Activated CD8-positive, alpha-beta memory T cell treated with anti-CD3 and anti-CD28 coated beads for 48 hours (primary cell): Measurements from ENCODE around the gene ATG9A.
A peak's percentile ranks its signal among the peaks of the same experiment; 100 is the strongest.

Experiments used
- DNase-seq, 3 experiments: peaks; one replicate each; pipeline ENCODE4 v3.0.0-alpha.2; 2020; ENCODE audit warnings: low read depth in 2 of 3, low spot score in 2 of 3

The ATG9A gene

GRCh38 chr2:219252900-219253752 is 23.7 kb upstream of the ATG9A start, which contains the start of gene TUBA4B:
Gene TUBA4B, plus strand, starts transcription at chr2:219253243. Its CDS starts 165 bp downstream, at chr2:219253408.
- DNase-seq = peak in 1 of 3 experiments; percentile 27

GRCh38 chr2:219252570-219252899 is 23.1 kb upstream of the ATG9A start:
- DNase-seq = peak in 1 of 3 experiments; percentile 16

- no peak for DNase-seq
These were observed 22.6 kb upstream of the ATG9A start for GRCh38 chr2:219252084-219252483.

- no peak for DNase-seq
These were observed 22.2 kb upstream of the ATG9A start for GRCh38 chr2:219251656-219252055.

GRCh38 chr2:219250049-219250781 is 20.8 kb upstream of the ATG9A start:
- DNase-seq = no peak

GRCh38 chr2:219249203-219249980 is 20.0 kb upstream of the ATG9A start:
- no peak for DNase-seq

- no peak for DNase-seq
These were observed 19.4 kb upstream of the ATG9A start for GRCh38 chr2:219248845-219249202.

GRCh38 chr2:219247678-219248642 is 18.5 kb upstream of the ATG9A start:
- peak in 2 of 3 experiments; percentile 12 to 28 for DNase-seq

GRCh38 chr2:219246559-219246958 is 17.1 kb upstream of the ATG9A start:
- DNase-seq = no peak

GRCh38 chr2:219245899-219246230 is 16.4 kb upstream of the ATG9A start:
- DNase-seq = no peak

- DNase-seq = peak; percentile 83 to 93 (median 93)
These were observed 15.9 kb upstream of the ATG9A start, which contains the start of the genes GLB1L and STK16 for GRCh38 chr2:219245148-219245898. Gene GLB1L, minus strand, starts transcription at chr2:219245444. Its CDS starts 1,871 bp downstream, at chr2:219243573. Gene STK16, plus strand, starts transcription at chr2:219245479. Its CDS starts 521 bp downstream, at chr2:219246000.

GRCh38 chr2:219244789-219245147 is 15.3 kb upstream of the ATG9A start:
- DNase-seq = no peak

GRCh38 chr2:219243291-219243761 is 13.9 kb upstream of the ATG9A start:
- no peak for DNase-seq

- DNase-seq = no peak
These were observed 4.9 kb upstream of the ATG9A start for GRCh38 chr2:219234331-219234730.

- DNase-seq = peak in 1 of 3 experiments; percentile 31
These were observed 664 bp upstream of the ATG9A start for GRCh38 chr2:219230059-219230540.

GRCh38 chr2:219228911-219229304 is 528 bp downstream of the ATG9A start:
- DNase-seq = no peak

GRCh38 chr2:219228041-219228910 is 1.2 kb downstream of the ATG9A start:
- DNase-seq = no peak

- DNase-seq = no peak
These were observed 4.1 kb downstream of the ATG9A start for GRCh38 chr2:219225350-219225749.
